GM18508 (cell line): ENCODE results near the gene ARID5B.
A peak's percentile ranks its signal among the peaks of the same experiment; 100 is the strongest.

Experiments used
- ATAC-seq: cut with Tn5 transposase; IDR thresholded peaks from one replicate; pipeline ENCODE4 v1.9.1; 2021; ENCODE audit warnings: moderate number of reproducible peaks; ENCODE audit not compliant: insufficient read depth, unreplicated experiment

ARID5B gene

DNA sequence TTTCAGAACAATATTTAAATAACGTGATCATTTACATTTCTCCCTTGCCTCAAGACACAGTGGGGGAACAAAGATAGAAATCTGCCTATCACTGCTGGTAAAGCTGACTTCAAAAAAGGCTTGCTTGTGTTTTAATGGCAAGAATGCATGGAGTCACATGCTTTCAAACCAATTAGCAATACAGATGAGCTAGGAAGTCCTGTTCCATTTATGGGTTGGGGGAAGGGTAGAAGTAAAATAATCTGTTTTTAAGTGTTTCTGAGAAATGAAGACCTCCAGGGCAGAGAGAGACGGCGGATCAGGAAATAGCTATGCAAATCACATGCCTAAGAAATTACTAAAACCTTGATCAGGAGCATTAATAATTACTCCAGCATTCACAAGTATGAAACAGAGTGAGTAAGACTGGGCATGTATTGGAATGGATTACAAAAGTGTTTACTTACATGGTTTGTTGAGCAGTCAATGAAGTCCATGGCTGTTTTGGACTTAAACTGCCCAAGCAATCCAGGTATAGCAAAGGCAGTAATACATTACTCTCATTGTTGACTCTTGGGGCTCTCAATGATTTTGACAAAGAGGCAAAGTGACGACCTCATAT lies 142.0 kb downstream of the ARID5B start:
- ATAC-seq: no peak

DNA sequence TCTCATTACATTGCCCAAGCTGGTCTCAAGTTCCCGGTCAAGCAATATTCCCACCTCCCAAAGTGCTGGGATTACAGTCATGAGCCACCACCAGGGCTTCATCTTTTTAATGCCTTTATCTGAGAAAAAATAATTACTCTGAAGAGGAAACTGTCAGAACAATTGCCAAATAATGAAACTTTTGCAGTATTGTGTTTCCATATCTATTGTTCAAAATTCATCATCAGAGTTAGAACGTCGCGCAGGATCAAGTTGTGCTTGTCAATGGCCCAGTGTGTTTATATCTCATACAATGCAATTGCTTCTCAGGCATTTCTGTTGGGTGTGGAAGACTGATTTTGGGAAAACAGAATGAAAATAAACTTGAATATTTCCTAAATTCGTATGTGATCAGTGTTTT lies 143.1 kb downstream of the ARID5B start:
- ATAC-seq: no peak

DNA sequence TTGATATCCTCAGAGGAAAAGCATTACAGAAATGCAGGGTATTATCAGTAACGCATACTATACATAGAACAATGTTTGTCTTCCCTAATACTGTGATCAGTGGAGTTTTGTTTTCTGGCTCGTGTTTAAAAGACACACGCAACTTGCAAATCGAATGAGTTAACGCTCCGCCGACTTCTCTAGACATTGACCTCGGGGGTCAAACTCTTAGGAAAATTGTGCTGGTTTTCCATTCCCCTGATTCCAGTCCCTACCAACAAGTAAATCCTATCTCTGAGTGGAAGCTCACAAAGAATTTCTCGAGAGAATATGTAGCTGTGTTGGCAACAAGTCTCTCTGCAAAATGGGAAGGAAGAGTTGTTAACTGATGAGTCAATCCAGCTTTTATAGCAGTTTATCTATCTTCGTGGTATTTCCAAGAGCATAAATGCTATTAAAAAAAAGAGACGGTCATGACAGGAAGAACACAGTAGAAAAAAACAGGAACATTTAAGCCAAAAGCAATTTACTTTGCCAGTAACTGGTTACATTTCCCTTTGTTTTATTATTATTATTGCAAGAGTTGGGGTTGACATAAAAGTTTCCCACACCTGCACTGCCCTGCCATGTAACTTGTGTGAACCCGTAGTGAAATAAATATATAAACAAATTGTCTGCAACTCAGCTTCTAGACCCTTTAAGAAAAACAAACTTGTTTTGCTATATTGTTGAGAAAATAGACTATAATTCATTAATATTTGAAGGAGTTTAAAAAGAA lies 144.4 kb downstream of the ARID5B start:
- ATAC-seq: no peak

DNA sequence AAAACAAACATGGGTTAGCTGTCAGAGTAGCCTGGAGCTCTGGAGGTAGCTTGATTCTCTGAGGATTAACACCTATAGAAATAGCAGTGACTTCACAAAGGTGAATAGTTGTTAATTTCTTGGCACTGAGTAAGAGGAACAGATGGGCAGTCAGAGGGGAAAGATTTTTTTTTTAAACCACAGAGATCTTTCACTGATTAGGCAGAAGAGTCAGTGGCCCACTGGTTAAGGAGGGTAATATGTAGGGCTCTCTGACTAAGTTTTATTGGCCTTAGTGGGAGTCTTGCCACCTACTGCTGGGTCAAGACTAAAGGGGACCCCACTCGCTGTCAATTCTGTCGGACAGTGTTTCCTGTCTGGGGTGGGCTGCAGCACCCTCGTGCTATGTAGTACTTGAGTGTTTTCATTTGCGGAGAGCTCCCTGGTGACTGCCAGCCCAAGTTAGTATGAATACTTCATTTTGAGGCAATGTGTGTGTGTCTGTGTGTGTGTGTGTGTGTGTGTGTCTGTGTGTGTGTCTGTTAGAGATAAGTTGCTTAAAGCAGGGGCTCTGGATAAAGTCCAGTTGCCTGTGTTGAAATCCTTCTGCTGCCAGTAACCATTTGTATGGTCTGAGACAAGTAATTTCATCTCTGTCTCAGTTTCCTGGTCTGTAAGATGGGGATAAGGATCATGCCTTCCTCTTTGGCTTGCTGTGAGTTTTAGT lies 145.2 kb downstream of the ARID5B start:
- ATAC-seq: peak; percentile 44

DNA sequence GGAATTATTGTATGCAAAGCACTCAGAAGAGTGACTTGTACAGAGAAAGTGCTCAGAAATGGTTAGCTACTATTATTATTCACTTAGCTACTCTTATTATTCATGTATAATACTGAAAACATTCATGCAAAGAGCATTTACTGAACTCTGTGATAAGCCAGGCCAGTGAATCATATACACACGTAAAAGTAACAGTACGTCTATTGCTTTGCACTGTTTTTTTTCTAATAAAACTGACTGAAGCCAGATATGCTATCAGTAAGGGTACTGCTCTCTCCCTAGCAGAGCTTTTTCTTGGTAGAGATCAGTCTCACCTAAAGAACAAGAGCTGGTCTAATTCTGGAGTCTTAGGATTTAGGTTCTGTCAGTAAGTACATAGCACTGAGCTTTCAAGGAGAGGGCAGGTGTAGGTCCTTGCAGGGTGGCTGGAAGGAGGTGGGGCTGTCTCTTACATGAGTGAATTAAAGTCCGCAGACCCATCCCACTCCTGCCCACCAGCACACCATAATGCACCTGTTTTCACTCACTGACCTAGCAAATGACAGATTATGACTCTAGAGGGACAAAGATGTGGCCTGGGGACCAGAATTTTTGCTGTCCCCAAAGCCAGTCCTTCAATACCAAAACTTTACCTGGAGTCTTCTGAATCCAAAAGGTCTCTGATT lies 145.9 kb downstream of the ARID5B start:
- no peak for ATAC-seq

DNA sequence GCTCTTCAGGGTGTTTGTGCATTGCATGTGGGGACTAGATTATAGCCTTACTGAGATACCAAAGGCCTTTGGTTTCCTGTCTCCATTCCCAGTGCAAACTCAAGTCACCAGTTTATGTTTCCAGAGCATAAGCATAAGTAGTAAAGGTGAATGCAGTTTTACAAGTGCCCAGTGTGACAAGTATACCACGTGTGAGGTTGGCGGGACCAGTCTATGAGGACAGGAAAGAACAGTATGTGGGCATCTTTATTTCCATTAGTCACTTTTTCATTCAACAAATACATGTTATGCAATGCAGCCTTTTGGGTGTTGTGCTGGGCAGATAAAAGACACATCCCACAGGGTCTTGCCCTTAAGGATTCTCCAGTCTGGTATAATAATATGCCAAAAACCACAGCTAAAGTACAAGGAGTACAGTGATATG lies 146.5 kb downstream of the ARID5B start:
- ATAC-seq: no peak

DNA sequence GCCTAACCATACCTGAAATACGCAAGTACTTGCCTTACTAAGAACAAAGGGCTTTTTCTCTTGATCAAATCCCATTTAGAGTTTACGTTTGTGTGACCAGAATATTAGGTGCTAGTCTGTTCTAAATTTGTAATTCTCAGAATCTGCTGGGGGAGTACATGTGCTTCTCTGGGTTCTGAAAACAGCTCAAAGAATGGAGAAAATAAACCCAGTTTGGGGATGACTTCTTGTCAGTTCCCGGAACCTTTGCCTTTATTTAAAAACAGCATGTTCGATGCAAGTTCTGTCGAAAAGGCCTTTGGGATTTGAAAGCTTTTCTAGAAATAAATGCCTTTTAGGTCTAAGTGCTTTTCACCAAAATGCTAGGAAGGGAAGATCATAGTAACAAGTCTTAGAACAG lies 147.0 kb downstream of the ARID5B start:
- no peak for ATAC-seq

DNA sequence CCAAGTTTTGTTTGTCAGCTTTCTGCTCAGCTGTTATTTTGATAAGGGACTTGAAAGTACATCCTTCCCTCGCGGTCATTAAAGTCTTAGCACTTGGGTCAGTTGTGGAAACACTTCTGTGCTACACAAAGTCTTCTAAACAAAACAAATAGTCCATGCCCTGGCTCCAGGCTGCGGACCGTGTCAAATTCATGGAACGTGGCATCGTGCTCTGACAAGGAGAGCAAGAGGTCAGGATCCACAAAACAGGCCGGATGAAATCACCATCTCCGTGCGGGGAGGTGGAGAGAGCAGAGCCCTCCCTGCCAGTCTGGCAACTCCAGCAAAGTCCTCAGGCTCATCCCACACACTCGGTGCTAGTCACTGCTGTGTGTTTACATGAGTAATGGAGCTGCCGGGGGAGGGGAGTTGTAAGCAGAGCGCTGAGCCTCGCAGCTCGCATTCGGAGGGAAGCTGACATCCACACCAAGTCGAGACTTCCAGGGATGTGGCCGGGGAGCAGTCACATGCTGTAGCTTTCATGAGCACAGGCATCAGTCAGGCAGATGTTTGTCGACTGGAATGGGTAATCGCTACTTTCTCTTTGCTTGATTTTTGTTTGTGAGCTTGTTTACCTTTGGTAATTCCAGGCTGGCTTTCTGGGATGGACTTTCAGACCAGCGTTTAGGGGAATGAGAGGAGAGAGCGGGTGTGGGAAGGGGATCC lies 147.6 kb downstream of the ARID5B start:
- no peak for ATAC-seq

DNA sequence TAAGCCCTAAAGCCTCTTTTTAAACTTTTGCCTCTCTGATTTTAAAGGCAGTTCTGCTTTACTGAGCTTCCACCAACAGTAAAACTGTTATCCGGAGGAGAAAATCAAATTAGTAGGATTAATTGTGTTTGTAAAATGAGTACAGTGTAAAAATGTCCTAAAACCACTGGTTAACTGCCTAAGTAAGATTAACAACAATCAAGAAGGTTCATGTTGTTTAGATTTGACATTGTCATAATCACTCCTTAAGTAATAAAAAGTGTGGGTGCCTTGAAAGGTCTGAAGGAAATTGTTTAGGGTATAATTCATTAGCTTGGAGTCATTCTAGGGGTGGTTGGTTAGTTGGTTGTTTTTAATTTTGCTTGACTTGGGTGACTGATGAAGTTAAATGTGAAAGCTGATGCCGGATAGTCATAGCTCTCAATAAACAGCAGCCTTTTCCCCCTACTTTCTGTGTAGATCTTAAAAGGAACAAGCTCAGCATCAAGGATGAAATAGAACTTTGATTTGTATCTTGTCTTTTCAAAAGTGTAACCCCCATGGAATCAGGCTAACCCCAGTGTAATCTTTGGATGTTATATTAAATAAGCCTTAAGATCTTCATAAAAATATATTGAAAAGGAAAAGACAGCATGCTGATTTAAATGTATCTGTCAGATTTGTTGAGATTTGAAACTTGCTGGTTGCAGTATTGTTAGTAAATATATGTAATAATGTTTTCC lies 148.3 kb downstream of the ARID5B start:
- no peak for ATAC-seq

DNA sequence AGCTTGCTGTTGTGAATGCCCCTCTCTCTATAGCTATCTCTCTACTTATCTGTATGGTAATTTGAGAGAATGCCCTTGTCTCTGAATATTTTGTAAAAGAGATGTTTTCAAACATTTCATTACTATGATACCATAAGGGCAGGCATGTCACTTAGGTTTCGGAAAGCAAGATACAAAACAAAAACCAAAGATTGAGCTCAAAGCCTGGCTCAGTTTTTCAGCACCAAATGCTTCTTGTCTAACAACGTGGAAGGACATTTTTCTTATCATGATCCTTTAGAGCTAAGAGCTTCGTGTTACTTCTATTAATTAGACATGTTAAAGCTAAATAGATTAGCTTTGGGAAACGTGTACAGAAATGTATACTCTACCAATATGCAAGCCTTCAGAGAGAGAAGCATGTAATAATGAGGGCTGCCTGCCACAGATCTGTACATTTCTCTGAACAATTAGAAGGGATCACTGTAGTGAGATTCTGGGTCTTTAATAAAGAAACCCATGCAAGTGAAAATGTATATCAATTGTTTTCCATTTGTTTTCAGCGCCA lies 148.9 kb downstream of the ARID5B start:
- ATAC-seq: no peak

DNA sequence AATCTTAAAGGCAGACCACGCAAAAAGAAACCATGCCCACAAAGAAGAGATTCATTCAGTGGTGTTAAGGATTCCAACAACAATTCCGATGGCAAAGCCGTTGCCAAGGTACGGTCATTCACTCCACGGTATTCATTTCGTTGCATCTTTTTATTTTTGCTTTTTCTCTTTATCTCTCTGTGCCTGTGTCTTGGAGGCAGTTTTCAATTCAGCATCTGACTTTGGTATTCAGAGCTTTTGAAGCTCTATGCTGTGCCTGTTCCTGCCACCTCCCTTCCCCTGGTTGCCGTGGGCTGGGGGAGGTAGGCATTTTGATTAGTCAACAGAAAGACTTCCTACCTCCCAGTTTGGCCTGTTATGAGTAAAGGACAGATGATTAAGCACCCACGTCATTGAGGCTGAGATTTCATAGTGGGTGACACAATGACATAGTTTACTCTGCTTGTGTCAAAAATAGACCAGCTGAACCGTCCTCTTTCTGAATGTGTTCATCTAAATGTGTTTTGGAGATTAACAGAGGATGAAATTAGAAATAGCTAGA lies 149.5 kb downstream of the ARID5B start:
- peak; percentile 48 for ATAC-seq

DNA sequence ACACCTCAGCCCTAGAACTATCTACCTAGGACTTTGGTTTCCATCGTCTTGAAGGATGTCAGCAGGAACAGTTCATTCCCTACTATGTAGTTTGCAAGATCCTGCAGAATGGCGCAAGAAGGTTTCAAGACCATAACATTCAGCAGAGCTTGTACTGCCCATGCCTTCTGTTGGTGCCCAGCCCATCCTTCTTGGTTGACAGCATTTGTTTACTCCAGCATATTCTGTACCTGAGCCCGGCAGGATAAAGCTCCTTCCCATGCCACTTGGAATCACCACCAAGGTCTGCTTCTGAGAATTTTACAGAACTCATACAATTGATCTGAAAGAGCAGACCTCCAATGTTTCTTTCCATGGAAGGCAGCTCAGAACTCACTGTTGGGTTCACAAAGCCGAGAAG lies 150.8 kb downstream of the ARID5B start:
- no peak for ATAC-seq

DNA sequence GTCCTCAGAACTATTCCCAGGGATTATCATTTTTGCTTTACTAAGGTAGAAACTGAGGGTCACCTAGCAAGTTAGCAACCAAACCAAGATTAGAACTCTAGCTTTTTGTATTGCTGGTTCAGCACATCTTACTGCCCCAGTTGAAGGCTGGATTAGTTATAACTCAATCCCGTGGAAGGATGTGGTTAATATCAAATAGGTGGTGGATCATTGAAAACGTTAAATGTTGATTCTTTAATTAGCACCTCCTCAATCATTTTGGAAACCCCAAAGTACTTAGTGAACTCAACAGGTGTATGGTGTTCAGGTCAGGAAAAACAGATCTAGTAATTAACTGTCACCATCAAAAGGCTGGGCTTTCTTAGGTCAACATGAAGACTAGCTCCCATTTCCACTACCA lies 152.4 kb downstream of the ARID5B start:
- ATAC-seq: no peak

DNA sequence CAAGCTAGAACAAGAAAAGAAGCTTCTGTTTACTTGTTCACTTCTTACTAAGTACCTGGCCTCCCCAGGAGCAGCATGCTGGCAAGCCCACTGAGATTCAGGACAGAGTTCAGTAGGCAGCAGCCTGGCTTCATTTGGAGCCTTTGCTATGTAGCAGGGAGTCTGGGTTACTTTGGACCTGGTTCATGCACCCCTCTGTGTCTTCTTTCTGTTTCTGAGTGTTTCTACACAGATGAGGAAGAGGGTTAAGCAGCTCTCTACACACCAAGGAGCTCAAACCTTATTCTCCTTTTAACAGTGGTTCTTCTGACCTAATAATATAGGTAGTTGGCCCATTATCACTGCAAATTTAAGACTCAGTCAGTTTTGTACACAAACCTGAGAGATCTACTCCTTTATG lies 152.9 kb downstream of the ARID5B start:
- no peak for ATAC-seq

DNA sequence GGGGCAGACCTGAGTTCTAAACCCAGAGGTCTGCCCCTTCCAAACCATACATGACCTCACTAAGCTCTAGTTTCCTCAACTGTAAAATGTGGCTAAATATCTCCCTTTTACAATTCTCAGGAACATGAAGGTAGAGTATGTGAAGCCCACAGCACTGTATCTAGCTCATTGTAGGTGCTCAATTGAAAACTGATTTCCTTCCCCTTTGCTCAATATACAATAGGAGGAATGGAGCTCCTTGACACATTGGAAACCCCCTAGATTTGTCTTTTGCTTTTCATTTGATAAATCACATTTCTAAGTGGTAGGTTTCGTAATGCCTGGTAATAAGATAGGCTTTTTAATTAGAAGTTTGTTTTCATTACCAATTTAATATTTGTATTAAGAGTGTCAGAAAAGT lies 153.3 kb downstream of the ARID5B start:
- no peak for ATAC-seq

DNA sequence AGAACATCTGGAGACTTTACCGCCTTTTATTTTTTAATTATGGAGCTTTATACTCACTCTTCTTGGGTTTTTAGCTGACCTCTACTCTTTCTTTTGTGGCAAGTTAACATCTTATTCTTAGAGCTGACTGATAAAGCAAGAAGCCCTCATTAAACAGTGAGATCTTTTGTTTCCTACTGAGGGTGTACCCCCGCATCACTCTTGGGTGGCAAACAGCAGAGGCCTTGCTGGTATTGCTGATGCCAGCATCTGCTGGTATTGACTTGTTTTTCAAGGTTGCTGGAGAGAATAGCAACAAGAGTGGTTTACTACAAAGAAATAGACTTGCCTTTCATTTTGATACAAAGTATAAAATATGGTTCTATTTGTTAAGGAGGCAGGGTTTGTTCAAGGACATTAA lies 154.7 kb downstream of the ARID5B start:
- ATAC-seq: no peak

DNA sequence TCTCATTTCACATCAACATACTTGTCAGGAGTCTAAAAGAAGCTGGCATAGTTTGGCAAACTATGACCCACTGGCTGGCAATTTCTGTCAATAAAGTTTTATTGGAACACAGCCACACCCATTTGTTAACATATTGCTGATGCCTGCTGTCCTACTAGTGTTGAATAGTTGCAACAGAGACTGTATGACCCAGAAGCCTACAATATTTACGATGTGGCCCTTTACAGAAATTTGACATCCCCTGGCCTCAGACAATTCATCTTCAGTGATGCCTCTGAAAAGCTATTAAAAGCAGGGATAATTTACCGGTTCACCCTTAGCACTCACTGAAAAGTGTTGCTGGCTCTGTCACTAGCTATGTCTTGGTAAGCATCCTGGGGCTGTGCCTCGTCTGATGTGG lies 155.2 kb downstream of the ARID5B start:
- ATAC-seq: no peak

DNA sequence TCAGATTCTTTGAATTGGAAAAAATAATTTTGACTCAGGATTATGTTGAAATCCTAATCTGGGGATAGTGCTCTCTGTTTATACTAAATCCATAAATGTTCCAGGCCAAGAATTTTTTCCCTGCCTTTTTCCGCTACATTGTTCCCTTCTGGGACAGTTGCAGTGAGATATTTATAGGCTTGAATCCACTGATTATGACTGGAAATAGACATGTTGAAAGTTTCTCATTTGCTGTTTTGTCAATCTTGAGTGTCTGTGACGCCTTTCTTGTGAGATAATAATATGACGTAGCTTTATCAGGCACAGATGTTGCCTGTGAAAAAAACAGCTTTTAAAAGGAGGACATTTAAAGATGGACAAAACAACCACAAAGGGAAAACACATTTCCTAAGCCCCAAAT lies 155.9 kb downstream of the ARID5B start:
- no peak for ATAC-seq

DNA sequence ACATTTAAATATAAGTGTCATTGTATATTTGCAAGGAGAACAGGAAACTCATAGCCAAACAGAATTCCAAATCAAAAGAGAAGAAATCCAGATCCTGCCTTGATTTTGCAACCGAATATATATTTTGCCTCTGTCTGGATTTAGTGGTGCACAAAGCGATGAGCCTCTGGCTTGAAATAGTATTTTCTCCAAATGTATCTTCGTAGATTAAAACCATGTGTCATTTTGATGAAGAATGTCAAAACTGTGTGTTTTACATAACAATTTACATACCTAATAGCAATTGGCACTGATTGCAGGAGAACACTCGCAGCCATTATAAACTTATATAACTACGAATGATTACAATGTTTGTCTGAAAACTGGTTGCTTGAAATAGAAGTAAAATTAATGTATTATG lies 156.4 kb downstream of the ARID5B start:
- ATAC-seq: no peak
